Activated naive CD8-positive, alpha-beta T cell treated with anti-CD3 and anti-CD28 coated beads, Interleukin-2, amount 10 ng/mL, durations not matched to agents 7 days and 5 days (primary cell): ENCODE results near the gene ADAMTS16. TPM values are rescaled to one million over a fixed set of nuclear protein-coding genes. Genes with fewer than 3 reads are reported as not detected.

Source experiments
- ATAC-seq: fragments of 150-1000 bp; cut with Tn5 transposase; one replicate; pipeline ENCODE4 v1.10.0; 2021; ENCODE audit warnings: low read depth, moderate library complexity
- POLR2A ChIA-PET: fragments of 350-600 bp; sonication (Branson Sonifier 250); formaldehyde crosslinking; loops from one replicate; lab custom pipeline; 2021; ENCODE audit warnings: antibody characterized with exemption; lab: Charles Lee
- DNase-seq: peaks from one replicate; pipeline ENCODE4 v3.0.0; 2021
- H3K27ac Mint-ChIP-seq: one replicate; pipeline ENCODE4 v1.8.0; 2022; ENCODE audit warnings: mild to moderate bottlenecking, mixed read lengths
- H3K27me3 Mint-ChIP-seq: one replicate; pipeline ENCODE4 v1.8.0; 2022; ENCODE audit warnings: mild to moderate bottlenecking, moderate library complexity, mixed read lengths
- H3K36me3 Mint-ChIP-seq: one replicate; pipeline ENCODE4 v1.8.0; 2021; ENCODE audit warnings: mild to moderate bottlenecking, mixed read lengths
- H3K4me1 Mint-ChIP-seq: one replicate; pipeline ENCODE4 v1.8.0; 2021; ENCODE audit warnings: mixed read lengths
- H3K4me3 Mint-ChIP-seq: one replicate; pipeline ENCODE4 v1.8.0; 2022; ENCODE audit warnings: mild to moderate bottlenecking, moderate library complexity, mixed read lengths
- H3K9me3 Mint-ChIP-seq: one replicate; pipeline ENCODE4 v1.8.0; 2021; ENCODE audit warnings: mixed read lengths
- total RNA-seq, 2 experiments: library from RNA; stranded (reverse); gene quantifications; one replicate each; pipeline ENCODE4 v1.2.3, GENCODE V29; 2021

The ADAMTS16 gene
- total RNA-seq, 2 experiments from 2014 or later = not detected

- ATAC-seq = no peak
These were observed 157.4 kb downstream of the ADAMTS16 start for GRCh38 chr5:5297432-5298067.

GRCh38 chr5:5298068-5298633, 158.0 kb downstream of the ADAMTS16 start:
- H3K4me1 Mint-ChIP-seq = no peaks in the 10 kb centered on the region
- H3K9me3 Mint-ChIP-seq = peaks cover 6% of the 10 kb centered on the region
- DNase-seq = no peak
- ATAC-seq = no peak
- no peaks in the 10 kb centered on the region for H3K36me3 Mint-ChIP-seq
- H3K4me3 Mint-ChIP-seq = no peak overlapping the region
- H3K27me3 Mint-ChIP-seq = no peaks in the 10 kb centered on the region
- no peak overlapping the region for H3K27ac Mint-ChIP-seq
- POLR2A ChIA-PET = no interaction called here

More at GRCh38 chr5:5297432-5298067, 157.4 kb downstream of the ADAMTS16 start:
- POLR2A ChIA-PET = no interaction called here
- Mint-ChIP-seq H3K4me1 (no peaks in the 10 kb centered on the region), H3K9me3 (peaks cover 6% of the 10 kb centered on the region), H3K27me3 (no peaks in the 10 kb centered on the region), H3K36me3 (no peaks in the 10 kb centered on the region), H3K27ac (no peak overlapping the region), H3K4me3 (no peak overlapping the region)
- no peak for DNase-seq

- ATAC-seq = no peak
- Mint-ChIP-seq H3K4me1 (no peaks in the 10 kb centered on the region), H3K9me3 (peaks cover 8% of the 10 kb centered on the region), H3K36me3 (no peaks in the 10 kb centered on the region), H3K27ac (no peak overlapping the region), H3K4me3 (no peak overlapping the region), H3K27me3 (no peaks in the 10 kb centered on the region)
- DNase-seq = no peak
- POLR2A ChIA-PET = no interaction called here
These were observed 158.9 kb downstream of the ADAMTS16 start for GRCh38 chr5:5298841-5299541.

- ATAC-seq (no peak), DNase-seq (no peak)
- no peaks in the 10 kb centered on the region for H3K36me3 Mint-ChIP-seq
- H3K9me3 Mint-ChIP-seq = peaks cover 7% of the 10 kb centered on the region
- no peak overlapping the region for H3K27ac Mint-ChIP-seq
- no peak overlapping the region for H3K4me3 Mint-ChIP-seq
- H3K4me1 Mint-ChIP-seq = no peaks in the 10 kb centered on the region
- POLR2A ChIA-PET = no interaction called here
- no peaks in the 10 kb centered on the region for H3K27me3 Mint-ChIP-seq
These were observed 161.0 kb downstream of the ADAMTS16 start for GRCh38 chr5:5301176-5301575.

GRCh38 chr5:5302201-5302600, 162.1 kb downstream of the ADAMTS16 start:
- Mint-ChIP-seq H3K27ac (no peak overlapping the region), H3K4me1 (no peaks in the 10 kb centered on the region), H3K36me3 (no peaks in the 10 kb centered on the region), H3K9me3 (peaks cover 7% of the 10 kb centered on the region), H3K4me3 (no peak overlapping the region), H3K27me3 (no peaks in the 10 kb centered on the region)
- DNase-seq (no peak), ATAC-seq (no peak)
- POLR2A ChIA-PET = no interaction called here

GRCh38 chr5:5303242-5303641, 163.1 kb downstream of the ADAMTS16 start:
- POLR2A ChIA-PET = no interaction called here
- Mint-ChIP-seq H3K36me3 (no peaks in the 10 kb centered on the region), H3K27ac (no peak overlapping the region), H3K27me3 (no peaks in the 10 kb centered on the region), H3K4me1 (no peaks in the 10 kb centered on the region), H3K9me3 (peaks cover 7% of the 10 kb centered on the region), H3K4me3 (no peak overlapping the region)
- ATAC-seq = no peak
- DNase-seq = no peak

- POLR2A ChIA-PET = no interaction called here
- Mint-ChIP-seq H3K27me3 (no peaks in the 10 kb centered on the region), H3K4me3 (no peak overlapping the region), H3K36me3 (no peaks in the 10 kb centered on the region), H3K4me1 (no peaks in the 10 kb centered on the region), H3K27ac (no peak overlapping the region), H3K9me3 (peaks cover 7% of the 10 kb centered on the region)
- no peak for ATAC-seq
- DNase-seq = no peak
These were observed 164.4 kb downstream of the ADAMTS16 start for GRCh38 chr5:5304361-5305020.

- no peak for DNase-seq
- no peak for ATAC-seq
- H3K4me3 Mint-ChIP-seq = no peak overlapping the region
- no peaks in the 10 kb centered on the region for H3K4me1 Mint-ChIP-seq
- no peaks in the 10 kb centered on the region for H3K27me3 Mint-ChIP-seq
- H3K9me3 Mint-ChIP-seq = peaks cover 5% of the 10 kb centered on the region
- POLR2A ChIA-PET = no interaction called here
- no peak overlapping the region for H3K27ac Mint-ChIP-seq
- H3K36me3 Mint-ChIP-seq = no peaks in the 10 kb centered on the region
These were observed 166.6 kb downstream of the ADAMTS16 start for GRCh38 chr5:5306696-5307095.

- DNase-seq = no peak
These were observed 168.2 kb downstream of the ADAMTS16 start for GRCh38 chr5:5308319-5308718.

GRCh38 chr5:5309645-5310044, 169.5 kb downstream of the ADAMTS16 start:
- peaks cover 2% of the 10 kb centered on the region for H3K9me3 Mint-ChIP-seq
- H3K4me1 Mint-ChIP-seq = no peaks in the 10 kb centered on the region
- no peak overlapping the region for H3K4me3 Mint-ChIP-seq
- DNase-seq (no peak), ATAC-seq (no peak)
- POLR2A ChIA-PET = no interaction called here
- no peak overlapping the region for H3K27ac Mint-ChIP-seq
- H3K27me3 Mint-ChIP-seq = no peaks in the 10 kb centered on the region
- no peaks in the 10 kb centered on the region for H3K36me3 Mint-ChIP-seq

More at GRCh38 chr5:5308319-5308718, 168.2 kb downstream of the ADAMTS16 start:
- POLR2A ChIA-PET = no interaction called here
- H3K27me3 Mint-ChIP-seq = no peaks in the 10 kb centered on the region
- H3K27ac Mint-ChIP-seq = no peak overlapping the region
- H3K4me1 Mint-ChIP-seq = no peaks in the 10 kb centered on the region
- H3K36me3 Mint-ChIP-seq = no peaks in the 10 kb centered on the region
- ATAC-seq = no peak
- peaks cover 3% of the 10 kb centered on the region for H3K9me3 Mint-ChIP-seq
- H3K4me3 Mint-ChIP-seq = no peak overlapping the region

- no peaks in the 10 kb centered on the region for H3K4me1 Mint-ChIP-seq
- H3K27ac Mint-ChIP-seq = no peak overlapping the region
- no peaks in the 10 kb centered on the region for H3K27me3 Mint-ChIP-seq
- no peak for ATAC-seq
- H3K4me3 Mint-ChIP-seq = no peak overlapping the region
- DNase-seq = no peak
- POLR2A ChIA-PET = no interaction called here
- no peaks in the 10 kb centered on the region for H3K9me3 Mint-ChIP-seq
- H3K36me3 Mint-ChIP-seq = no peaks in the 10 kb centered on the region
These were observed 173.0 kb downstream of the ADAMTS16 start for GRCh38 chr5:5313101-5313635.

GRCh38 chr5:5314166-5314565, 174.0 kb downstream of the ADAMTS16 start:
- H3K4me1 Mint-ChIP-seq = no peaks in the 10 kb centered on the region
- no peak overlapping the region for H3K27ac Mint-ChIP-seq
- no peak for DNase-seq
- POLR2A ChIA-PET = no interaction called here
- H3K36me3 Mint-ChIP-seq = no peaks in the 10 kb centered on the region
- no peak for ATAC-seq
- H3K4me3 Mint-ChIP-seq = no peak overlapping the region
- H3K27me3 Mint-ChIP-seq = no peaks in the 10 kb centered on the region
- H3K9me3 Mint-ChIP-seq = no peaks in the 10 kb centered on the region

- ATAC-seq = no peak
- Mint-ChIP-seq H3K4me3 (no peak overlapping the region), H3K27ac (no peak overlapping the region), H3K9me3 (no peaks in the 10 kb centered on the region), H3K36me3 (no peaks in the 10 kb centered on the region), H3K4me1 (no peaks in the 10 kb centered on the region), H3K27me3 (no peaks in the 10 kb centered on the region)
- DNase-seq = no peak
- POLR2A ChIA-PET = no interaction called here
These were observed 174.5 kb downstream of the ADAMTS16 start for GRCh38 chr5:5314626-5315025.
